Muscle of leg (tissue), 3 donors: ENCODE results near the gene TARP.
"Not testable (repeated sequence)": the region's sequence is repeated elsewhere in the genome, so short reads cannot be mapped to it uniquely, and the experiment has no call there.

Source experiments
- DNase-seq: peaks from one replicate; pipeline ENCODE4 v3.0.0; 2013
- H3K27ac ChIP-seq: one replicate; pipeline ENCODE4 v1.5.1; 2013; ENCODE audit warnings: mild to moderate bottlenecking, low read length, control low read depth
- H3K27me3 ChIP-seq: one replicate; pipeline ENCODE4 v1.6.1; 2013; ENCODE audit warnings: low read length; ENCODE audit not compliant: control insufficient read depth, insufficient read depth
- H3K36me3 ChIP-seq: one replicate; pipeline ENCODE4 v1.6.1; 2013; ENCODE audit warnings: low read length; ENCODE audit not compliant: control insufficient read depth, insufficient read depth
- H3K4me1 ChIP-seq: one replicate; pipeline ENCODE4 v1.6.1; 2013; ENCODE audit warnings: low read length; ENCODE audit not compliant: control insufficient read depth, insufficient read depth
- H3K4me3 ChIP-seq: one replicate; pipeline ENCODE4 v1.5.1; 2013; ENCODE audit warnings: low read length, control low read depth
- H3K9me3 ChIP-seq: replicated peaks from 2 replicates; pipeline ENCODE4 v1.6.1; 2013; ENCODE audit warnings: low read depth, low read length; ENCODE audit not compliant: control insufficient read depth
- WGBS: methylation state at CpG from one replicate; pipeline ENCODE4 v1.1.5; 2013; ENCODE audit warnings: missing lambda C conversion rate; ENCODE audit not compliant: insufficient coverage; 5-methylcytosine and 5-hydroxymethylcytosine counted together

TARP gene

DNA sequence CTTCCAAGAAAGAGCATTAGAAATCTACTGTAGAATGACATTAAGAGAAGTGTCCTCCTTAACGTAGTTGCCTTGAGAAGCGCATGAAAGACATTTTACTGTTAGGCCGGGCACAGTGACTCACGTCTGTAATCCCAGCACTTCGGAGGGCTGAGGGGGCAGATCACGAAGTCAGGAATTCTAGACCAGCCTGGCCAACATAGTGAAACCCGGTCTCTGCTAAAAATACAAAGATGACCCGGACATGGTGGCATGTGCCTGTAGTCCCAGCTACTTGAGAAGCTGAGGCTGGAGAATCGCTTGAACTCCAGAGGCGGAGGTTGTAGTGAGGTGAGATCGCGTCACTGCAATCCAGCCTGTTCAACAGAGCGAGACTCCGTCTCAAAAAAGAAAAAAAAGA lies 28.9 kb downstream of the TARP start:
- no peak overlapping the region for H3K27ac ChIP-seq
- H3K4me1 ChIP-seq: no peaks in the 10 kb centered on the region
- no peak for DNase-seq
- no peak overlapping the region for H3K4me3 ChIP-seq
- 87% methylated on average over 9 of the region's 14 CpGs for WGBS
- H3K36me3 ChIP-seq: no peaks in the 10 kb centered on the region
- no peaks in the 10 kb centered on the region for H3K9me3 ChIP-seq
- H3K27me3 ChIP-seq: no peaks in the 10 kb centered on the region

DNA sequence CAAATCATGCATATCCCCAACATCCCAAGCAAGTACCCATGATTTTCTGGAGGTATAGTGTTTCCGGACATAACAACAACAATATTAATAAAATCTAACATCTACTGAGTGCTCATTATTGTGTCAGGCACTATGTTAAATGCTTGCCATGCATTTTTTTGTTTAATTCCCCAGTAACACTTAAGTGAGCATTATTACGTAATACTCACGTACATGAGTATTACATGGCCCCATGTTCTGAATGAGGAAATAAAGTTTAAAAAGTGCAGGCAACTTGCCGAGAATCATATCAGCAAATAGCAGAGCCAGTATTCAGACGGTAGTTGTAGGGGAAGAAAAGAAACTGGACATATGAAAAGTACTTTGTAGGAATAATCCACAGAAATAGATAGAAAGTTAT lies 30.1 kb downstream of the TARP start:
- 86% methylated on average over 2 of the region's 5 CpGs for whole genome bisulfite sequencing
- not testable (repeated sequence) for DNase-seq, H3K27ac ChIP-seq, H3K4me1 ChIP-seq, H3K4me3 ChIP-seq, H3K27me3 ChIP-seq, H3K36me3 ChIP-seq, H3K9me3 ChIP-seq

DNA sequence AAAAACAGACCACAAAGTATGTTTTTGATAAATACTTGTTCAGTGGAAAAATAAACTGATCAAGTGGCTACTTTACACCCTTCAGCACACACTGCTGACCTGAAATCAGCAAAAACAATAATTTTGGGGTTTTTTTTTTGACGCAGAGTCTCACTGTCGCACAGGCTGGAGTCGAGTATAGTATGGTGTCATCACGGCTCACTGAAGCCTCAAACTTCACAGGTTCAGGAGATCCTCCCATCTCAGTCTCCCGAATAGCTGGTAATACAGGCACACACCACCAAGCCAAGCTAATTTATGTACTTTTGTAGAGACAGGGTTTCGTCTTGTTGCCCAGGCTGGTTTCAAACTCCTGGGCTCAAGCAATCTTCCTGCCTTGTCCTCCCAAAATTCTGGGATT lies 30.6 kb downstream of the TARP start:
- Histone ChIP-seq H3K36me3 (no peaks in the 10 kb centered on the region), H3K27me3 (no peaks in the 10 kb centered on the region), H3K4me3 (no peak overlapping the region), H3K27ac (no peak overlapping the region), H3K4me1 (no peaks in the 10 kb centered on the region), H3K9me3 (no peaks in the 10 kb centered on the region)
- WGBS: no CpG with 5 or more reads among the region's 6 CpGs
- no peak for DNase-seq

DNA sequence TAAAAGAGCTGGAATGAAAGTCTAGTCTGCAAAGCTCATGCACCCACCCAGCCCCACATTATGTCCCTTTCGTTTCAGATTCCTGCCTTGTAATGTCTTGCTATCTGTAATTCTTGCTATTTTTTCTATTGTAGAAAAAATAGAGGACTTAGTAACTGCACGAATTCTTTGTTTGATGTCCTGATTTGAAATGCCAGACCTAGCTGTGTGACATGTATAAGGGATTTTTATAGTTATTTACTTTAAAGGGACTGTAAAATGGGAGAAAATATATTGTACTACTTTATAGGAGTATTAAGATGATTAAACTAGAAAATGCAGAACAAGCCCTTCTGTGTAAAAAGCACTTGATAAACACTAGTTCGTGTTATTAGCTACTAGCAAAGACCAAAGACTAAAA lies 32.4 kb downstream of the TARP start:
- H3K4me3 ChIP-seq: no peak overlapping the region
- no peaks in the 10 kb centered on the region for H3K4me1 ChIP-seq
- H3K27ac ChIP-seq: no peak overlapping the region
- no peaks in the 10 kb centered on the region for H3K9me3 ChIP-seq
- H3K36me3 ChIP-seq: no peaks in the 10 kb centered on the region
- no peaks in the 10 kb centered on the region for H3K27me3 ChIP-seq
- no CpG with 5 or more reads among the region's 3 CpGs for WGBS
- no peak for DNase-seq

DNA sequence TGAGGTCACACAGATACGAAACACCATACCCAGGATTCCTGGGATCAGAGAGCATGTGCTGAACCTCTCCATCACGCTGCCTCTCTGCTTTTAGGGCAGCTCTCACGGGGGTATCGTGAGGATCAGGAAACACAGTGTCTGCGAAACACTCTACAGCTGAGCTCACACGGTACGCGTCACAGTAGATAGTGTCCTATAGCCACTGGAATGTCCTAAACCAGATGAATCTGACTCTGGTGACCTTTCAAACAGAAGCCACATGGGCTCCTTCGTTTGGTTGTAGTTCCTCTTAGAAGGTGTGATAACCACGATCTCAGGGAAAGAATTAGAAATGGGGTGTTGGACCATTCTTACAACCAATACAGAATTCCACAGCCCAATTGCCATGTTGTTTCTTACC lies 34.3 kb downstream of the TARP start:
- not testable (repeated sequence) for H3K4me1 ChIP-seq, H3K4me3 ChIP-seq, DNase-seq, H3K27me3 ChIP-seq, H3K27ac ChIP-seq, H3K36me3 ChIP-seq, H3K9me3 ChIP-seq
- 94% methylated on average over 6 of the region's 10 CpGs for WGBS

DNA sequence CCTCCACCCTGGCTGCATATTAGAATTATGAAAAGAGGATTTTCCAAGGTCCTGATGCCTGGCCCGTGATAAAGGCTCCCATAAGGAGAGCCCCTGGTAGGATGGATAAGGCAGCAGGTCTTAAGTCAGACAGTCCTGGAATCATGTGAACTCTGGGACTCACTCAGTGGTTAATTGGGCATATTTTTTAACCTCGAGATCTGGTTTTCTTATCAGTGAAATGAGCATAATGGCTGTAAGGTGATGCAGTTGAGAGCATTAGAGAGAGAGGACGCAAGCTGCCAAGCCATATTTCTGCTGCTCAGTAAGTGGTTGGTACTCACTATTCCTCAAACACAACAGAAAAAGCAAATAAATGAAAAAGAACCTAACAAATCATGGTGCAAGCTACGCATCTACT lies 37.8 kb downstream of the TARP start:
- Histone ChIP-seq H3K4me1 (no peaks in the 10 kb centered on the region), H3K36me3 (peaks cover 9% of the 10 kb centered on the region), H3K9me3 (no peaks in the 10 kb centered on the region), H3K27me3 (no peaks in the 10 kb centered on the region), H3K4me3 (no peak overlapping the region), H3K27ac (no peak overlapping the region)
- 31% methylated on average over 1 of the region's 4 CpGs for WGBS
- no peak for DNase-seq

DNA sequence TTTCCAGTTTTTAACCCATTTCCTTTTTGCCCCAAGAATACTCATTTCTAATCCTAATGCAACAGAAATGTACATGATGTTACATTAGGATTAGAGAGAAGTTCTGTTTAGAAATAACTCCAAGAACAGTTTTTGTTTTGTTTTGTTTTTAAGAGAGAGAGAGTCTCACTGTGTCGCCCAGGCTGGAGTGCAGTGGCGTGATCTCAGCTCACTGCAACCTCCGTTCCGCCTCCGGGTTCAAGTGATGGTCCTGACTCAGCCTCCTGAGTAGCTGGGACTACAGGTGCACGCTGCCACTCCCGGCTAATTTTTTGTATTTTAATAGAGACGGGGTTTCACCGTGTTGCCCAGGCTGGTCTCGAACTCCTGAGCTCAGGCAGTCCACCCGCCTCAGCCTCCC lies 38.7 kb downstream of the TARP start:
- H3K27me3 ChIP-seq, H3K4me1 ChIP-seq, DNase-seq, H3K4me3 ChIP-seq, H3K9me3 ChIP-seq, H3K27ac ChIP-seq: not testable (repeated sequence)
- H3K36me3 ChIP-seq: peaks cover 13% of the 10 kb centered on the region
- 85% methylated on average over 11 of the region's 11 CpGs for WGBS

DNA sequence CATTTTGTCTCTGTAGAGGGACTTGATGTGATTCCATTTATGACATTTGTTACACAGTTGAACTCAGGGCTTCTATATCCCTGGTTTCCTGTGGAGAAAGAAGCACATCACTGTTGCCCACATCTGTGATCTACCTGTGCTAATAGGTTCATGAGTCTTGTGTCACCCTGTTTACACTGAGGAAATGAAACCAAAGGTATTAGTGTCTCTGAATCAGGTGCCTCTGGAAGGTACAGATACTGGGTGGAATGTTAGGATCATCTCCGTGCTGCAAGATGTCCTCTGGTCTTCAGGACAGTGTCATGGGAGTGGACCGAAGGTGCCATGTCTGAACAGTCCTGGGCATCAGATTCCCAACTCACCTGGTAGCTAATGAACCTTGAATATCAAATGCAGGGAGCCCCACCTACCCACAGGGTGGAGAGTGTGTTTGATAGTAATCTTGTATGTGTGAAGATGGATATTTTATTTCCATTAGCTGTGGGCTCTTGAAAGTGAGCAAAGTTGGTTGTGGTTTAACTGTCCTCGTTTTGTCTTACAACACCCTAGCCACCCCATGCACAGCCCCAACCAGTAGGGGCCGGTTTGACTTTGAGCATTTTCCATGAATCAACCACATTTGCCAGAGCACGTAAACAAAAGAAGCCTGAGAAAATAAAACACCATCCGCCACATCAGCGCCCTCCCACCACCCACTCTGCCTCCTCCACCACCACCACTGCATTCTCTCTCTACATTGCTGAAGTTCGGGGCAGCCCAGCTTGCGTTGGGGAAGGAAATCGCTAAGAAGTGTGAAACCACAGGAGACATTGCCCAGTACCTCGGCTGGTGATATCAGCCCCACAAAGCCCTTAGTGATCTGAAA lies 40.7 kb downstream of the TARP start:
- 76% methylated on average over 5 of the region's 11 CpGs for WGBS
- Histone ChIP-seq H3K4me1 (no peaks in the 10 kb centered on the region), H3K36me3 (peaks cover 21% of the 10 kb centered on the region), H3K4me3 (no peak overlapping the region), H3K27me3 (no peaks in the 10 kb centered on the region), H3K27ac (no peak overlapping the region), H3K9me3 (no peaks in the 10 kb centered on the region)
- no peak for DNase-seq

DNA sequence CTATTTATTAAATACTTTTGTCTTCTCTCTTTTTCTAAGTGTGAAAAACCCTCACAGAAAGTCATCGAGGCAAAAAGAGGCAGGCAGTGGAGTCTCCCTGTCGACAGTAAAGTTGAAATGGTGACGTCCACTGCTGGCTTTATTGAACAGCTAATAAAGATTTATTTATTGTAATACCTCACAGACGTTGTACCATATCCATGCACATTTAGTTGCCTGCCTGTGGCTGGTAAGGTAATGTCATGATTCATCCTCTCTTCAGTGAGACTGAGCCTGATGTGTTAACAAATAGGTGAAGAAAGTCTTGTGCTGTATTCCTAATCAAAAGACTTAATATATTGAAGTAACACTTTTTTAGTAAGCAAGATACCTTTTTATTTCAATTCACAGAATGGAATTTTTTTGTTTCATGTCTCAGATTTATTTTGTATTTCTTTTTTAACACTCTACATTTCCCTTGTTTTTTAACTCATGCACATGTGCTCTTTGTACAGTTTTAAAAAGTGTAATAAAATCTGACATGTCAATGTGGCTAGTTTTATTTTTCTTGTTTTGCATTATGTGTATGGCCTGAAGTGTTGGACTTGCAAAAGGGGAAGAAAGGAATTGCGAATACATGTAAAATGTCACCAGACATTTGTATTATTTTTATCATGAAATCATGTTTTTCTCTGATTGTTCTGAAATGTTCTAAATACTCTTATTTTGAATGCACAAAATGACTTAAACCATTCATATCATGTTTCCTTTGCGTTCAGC lies 43.4 kb downstream of the TARP start:
- DNase-seq: no peak
- no CpG with 5 or more reads among the region's 6 CpGs for WGBS
- Histone ChIP-seq H3K9me3 (no peaks in the 10 kb centered on the region), H3K4me3 (no peak overlapping the region), H3K27ac (no peak overlapping the region), H3K27me3 (no peaks in the 10 kb centered on the region), H3K4me1 (no peaks in the 10 kb centered on the region), H3K36me3 (peaks cover 29% of the 10 kb centered on the region)

DNA sequence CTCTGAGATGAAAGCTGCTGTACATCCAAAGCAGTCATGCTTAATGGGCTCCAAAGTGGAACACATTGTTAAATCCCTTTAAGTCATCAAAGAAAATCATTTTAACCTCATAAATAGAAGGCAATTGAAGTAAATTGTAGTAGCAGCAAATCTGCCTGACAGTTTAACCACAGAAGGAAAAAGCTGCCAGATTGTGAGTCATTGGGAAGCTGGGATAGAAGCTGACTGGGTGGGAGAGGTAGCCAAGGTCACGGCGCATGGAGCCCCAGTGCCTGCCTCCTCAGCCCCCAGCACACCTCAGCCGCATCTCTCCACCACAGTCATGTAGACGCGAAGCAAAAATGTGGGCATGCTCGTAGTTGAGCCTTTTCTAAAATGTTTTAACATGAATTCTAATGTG lies 44.0 kb downstream of the TARP start:
- DNase-seq: no peak
- H3K27ac ChIP-seq: no peak overlapping the region
- WGBS: 77% methylated on average over 6 of the region's 6 CpGs
- no peaks in the 10 kb centered on the region for H3K4me1 ChIP-seq
- H3K9me3 ChIP-seq: no peaks in the 10 kb centered on the region
- H3K36me3 ChIP-seq: peaks cover 31% of the 10 kb centered on the region
- no peaks in the 10 kb centered on the region for H3K27me3 ChIP-seq
- no peak overlapping the region for H3K4me3 ChIP-seq
